Suprapubic skin (tissue), 3 donors: ENCODE results near the gene FAHD2B.
"Not testable (repeated sequence)": the region's sequence is repeated elsewhere in the genome, so short reads cannot be mapped to it uniquely, and the experiment has no call there.

ENCODE experiments used
- EP300 ChIP-seq: sonication (generic); formaldehyde crosslinking; IDR thresholded peaks from one replicate; pipeline ENCODE4 v1.6.1; 2017; ENCODE audit warnings: antibody characterized with exemption
- TF ChIP-seq, protein P1 (sequence below), 2 donors: fragments of 200-600 bp in 1 of 2; fragments of 450-650 bp in 1 of 2; sonication (generic) in 1 of 2; IDR thresholded peaks; one replicate each; pipeline ENCODE4 v1.5.1; 2016 to 2019; ENCODE audit warnings: antibody characterized with exemption in 2 of 2, mild to moderate bottlenecking in 1 of 2, moderate library complexity in 1 of 2

DNA sequence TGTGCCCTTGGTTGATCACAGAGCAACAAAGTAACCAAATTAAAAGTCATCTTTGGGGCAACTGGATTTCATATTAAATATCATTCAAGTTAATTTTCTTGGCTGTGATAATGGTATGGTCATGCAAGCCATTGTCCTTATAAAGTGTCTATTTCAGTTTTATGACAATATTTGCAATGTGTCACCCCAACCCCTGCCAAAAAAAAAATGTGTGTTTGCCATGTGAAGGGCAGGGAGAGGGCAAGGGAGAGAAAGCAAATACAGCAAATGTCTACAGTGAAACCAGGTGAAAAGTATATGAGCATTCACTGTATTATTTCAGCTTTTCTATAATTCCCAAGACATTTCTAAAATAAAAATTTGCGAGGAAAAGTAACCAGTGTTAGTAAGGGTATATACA, 6.0 kb downstream of the FAHD2B start:
- not testable (repeated sequence) for TF ChIP-seq EP300
- TF ChIP-seq, protein P1, sequence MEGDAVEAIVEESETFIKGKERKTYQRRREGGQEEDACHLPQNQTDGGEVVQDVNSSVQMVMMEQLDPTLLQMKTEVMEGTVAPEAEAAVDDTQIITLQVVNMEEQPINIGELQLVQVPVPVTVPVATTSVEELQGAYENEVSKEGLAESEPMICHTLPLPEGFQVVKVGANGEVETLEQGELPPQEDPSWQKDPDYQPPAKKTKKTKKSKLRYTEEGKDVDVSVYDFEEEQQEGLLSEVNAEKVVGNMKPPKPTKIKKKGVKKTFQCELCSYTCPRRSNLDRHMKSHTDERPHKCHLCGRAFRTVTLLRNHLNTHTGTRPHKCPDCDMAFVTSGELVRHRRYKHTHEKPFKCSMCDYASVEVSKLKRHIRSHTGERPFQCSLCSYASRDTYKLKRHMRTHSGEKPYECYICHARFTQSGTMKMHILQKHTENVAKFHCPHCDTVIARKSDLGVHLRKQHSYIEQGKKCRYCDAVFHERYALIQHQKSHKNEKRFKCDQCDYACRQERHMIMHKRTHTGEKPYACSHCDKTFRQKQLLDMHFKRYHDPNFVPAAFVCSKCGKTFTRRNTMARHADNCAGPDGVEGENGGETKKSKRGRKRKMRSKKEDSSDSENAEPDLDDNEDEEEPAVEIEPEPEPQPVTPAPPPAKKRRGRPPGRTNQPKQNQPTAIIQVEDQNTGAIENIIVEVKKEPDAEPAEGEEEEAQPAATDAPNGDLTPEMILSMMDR (IDR thresholded peaks at IDR 0.05), result not testable (repeated sequence)
